Measurements from ENCODE around the gene MAPK10.

GRCh38 chr4:85965529-85965928 is 394.3 kb downstream of the MAPK10 start:
- TF ChIP-seq ZNF384 (IDR thresholded peaks at IDR 0.05): no peak
- TF ChIP-seq BHLHE40 (IDR thresholded peaks at IDR 0.05; ENCODE audit: borderline replicate concordance): no peak
- TF ChIP-seq NFRKB (IDR thresholded peaks at IDR 0.05): no peak
- TF ChIP-seq L3MBTL2 (conservative IDR thresholded peaks at IDR 0.05): no peak
- no peak for TF ChIP-seq FOXA1 (IDR thresholded peaks at IDR 0.05)
- no peak for TF ChIP-seq TARDBP (IDR thresholded peaks at IDR 0.05)
- TF ChIP-seq ELF4 (IDR thresholded peaks at IDR 0.05): no peak
- no peak for TF ChIP-seq SP1 (IDR thresholded peaks at IDR 0.05)
- TF ChIP-seq PKNOX1 (IDR thresholded peaks at IDR 0.05): no peak
- no peak for TF ChIP-seq SUZ12 (IDR thresholded peaks at IDR 0.05)
- no peak for TF ChIP-seq FOXM1 (IDR thresholded peaks at IDR 0.05; ENCODE audit: borderline replicate concordance)
- no peak for TF ChIP-seq FOXK2 (IDR thresholded peaks at IDR 0.05)
